Astrocyte (in vitro differentiated cells and primary cell): ENCODE data around the gene MAP10. TPM values are rescaled to one million over a fixed set of nuclear protein-coding genes. Genes with fewer than 3 reads are reported as not detected.

Experiments used
- DNase-seq: peaks from one replicate; pipeline ENCODE4 v3.0.0-alpha.2; 2010; ENCODE audit warnings: low read depth
- FAIRE-seq: peaks from 2 replicates; lab custom pipeline; 2011; peaks lifted over from hg19 to GRCh38; lab: Jason Lieb, UNC
- H2AFZ ChIP-seq: 2 replicates; pipeline ENCODE4 v1.6.0; 2012; ENCODE audit warnings: low read depth, low read length, inconsistent platforms
- H3K27ac ChIP-seq: 2 replicates; pipeline ENCODE4 v1.5.1; 2011; ENCODE audit warnings: low read depth, low read length, inconsistent platforms
- H3K27me3 ChIP-seq: 2 replicates; pipeline ENCODE4 v1.6.0; 2011; ENCODE audit warnings: low read length, inconsistent platforms; ENCODE audit not compliant: insufficient read depth
- H3K36me3 ChIP-seq: 2 replicates; pipeline ENCODE4 v1.5.1; 2011; ENCODE audit warnings: low read length, inconsistent platforms; ENCODE audit not compliant: insufficient read depth
- H3K4me1 ChIP-seq: 2 replicates; pipeline ENCODE4 v1.5.1; 2011; ENCODE audit warnings: low read length, inconsistent platforms; ENCODE audit not compliant: insufficient read depth
- H3K4me2 ChIP-seq: 2 replicates; pipeline ENCODE4 v1.6.0; 2012; ENCODE audit warnings: low read length, inconsistent platforms
- H3K4me3 ChIP-seq: 2 replicates; pipeline ENCODE4 v1.5.1; 2011; ENCODE audit warnings: low read depth, mild to moderate bottlenecking, low read length, inconsistent platforms; ENCODE audit not compliant: insufficient read depth
- H3K79me2 ChIP-seq: 2 replicates; pipeline ENCODE4 v1.6.0; 2012; ENCODE audit warnings: mild to moderate bottlenecking, low read length, inconsistent platforms; ENCODE audit not compliant: insufficient read depth
- H3K9ac ChIP-seq: 2 replicates; pipeline ENCODE4 v1.6.0; 2012; ENCODE audit warnings: mild to moderate bottlenecking, low read length, inconsistent platforms
- H3K9me3 ChIP-seq: 2 replicates; pipeline ENCODE4 v1.5.1; 2012; ENCODE audit warnings: low read depth, mild to moderate bottlenecking, low read length, inconsistent platforms; ENCODE audit not compliant: insufficient read depth
- H4K20me1 ChIP-seq: 2 replicates; pipeline ENCODE4 v1.6.0; 2012; ENCODE audit warnings: low read length, inconsistent platforms; ENCODE audit not compliant: insufficient read depth
- H3K27ac Mint-ChIP-seq: one replicate; pipeline ENCODE4 v1.8.0; 2021; ENCODE audit warnings: mild to moderate bottlenecking, mixed read lengths; ENCODE audit not compliant: unreplicated experiment
- H3K27me3 Mint-ChIP-seq: one replicate; pipeline ENCODE4 v1.8.0; 2021; ENCODE audit warnings: low read depth, mixed read lengths; ENCODE audit not compliant: unreplicated experiment
- H3K36me3 Mint-ChIP-seq: one replicate; pipeline ENCODE4 v1.8.0; 2021; ENCODE audit warnings: low read depth, mixed read lengths; ENCODE audit not compliant: unreplicated experiment
- H3K4me1 Mint-ChIP-seq: one replicate; pipeline ENCODE4 v1.8.0; 2021; ENCODE audit warnings: low read depth, mixed read lengths; ENCODE audit not compliant: unreplicated experiment
- H3K4me3 Mint-ChIP-seq: one replicate; pipeline ENCODE4 v1.8.0; 2021; ENCODE audit warnings: mild to moderate bottlenecking, moderate library complexity, mixed read lengths; ENCODE audit not compliant: unreplicated experiment
- H3K9me3 Mint-ChIP-seq: one replicate; pipeline ENCODE4 v1.8.0; 2021; ENCODE audit warnings: mild to moderate bottlenecking, mixed read lengths; ENCODE audit not compliant: unreplicated experiment
- EZH2 ChIP-seq: IDR thresholded peaks from 2 replicates; pipeline ENCODE4 v1.6.1; 2012; ENCODE audit warnings: mild to moderate bottlenecking, low read length, inconsistent platforms; ENCODE audit not compliant: insufficient read depth
- total RNA-seq: library from RNA; stranded (reverse); gene quantifications from 2 replicates; pipeline ENCODE4 v1.2.1, GENCODE V29; 2021
- TF ChIP-seq, protein P1 (sequence below): IDR thresholded peaks from 2 replicates; pipeline ENCODE4 v1.5.1; 2011; ENCODE audit warnings: low read depth, mild to moderate bottlenecking, inconsistent platforms, low read length, moderate library complexity; ENCODE audit not compliant: insufficient read depth

Gene MAP10
- total RNA-seq, 1 donor from 2014 or later: 2.5 TPM

DNA sequence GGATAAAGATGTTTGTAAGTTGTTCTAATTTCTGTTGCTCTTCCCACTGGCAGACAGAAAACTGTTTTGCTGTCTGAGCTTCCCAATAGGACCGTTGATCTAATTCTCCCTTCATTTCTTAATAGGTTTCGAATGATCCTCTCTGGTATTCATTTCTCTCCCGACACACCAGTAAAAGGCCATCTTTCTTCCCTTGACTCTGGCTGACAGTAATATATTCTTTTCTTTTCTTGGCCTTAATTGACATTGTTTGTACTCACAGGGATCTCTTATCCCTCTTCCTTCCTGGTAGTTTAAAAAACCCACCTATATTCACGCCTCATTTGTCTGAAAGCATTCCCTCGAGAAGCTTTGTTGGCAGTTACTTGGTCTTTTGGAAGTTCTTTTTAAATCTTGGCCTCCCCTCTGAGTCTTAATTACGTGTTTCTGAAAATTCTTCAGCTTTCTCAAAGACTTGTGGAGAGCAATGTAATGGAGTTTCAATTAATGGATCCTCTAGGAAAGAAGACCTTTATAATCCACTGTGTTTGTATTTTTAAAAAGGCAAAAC lies 40.3 kb downstream of the MAP10 start:
- Mint-ChIP-seq H3K9me3 (peaks cover 4% of the 10 kb centered on the region), H3K4me3 (no peak overlapping the region), H3K27me3 (no peaks in the 10 kb centered on the region), H3K36me3 (peaks cover 2% of the 10 kb centered on the region), H3K4me1 (no peaks in the 10 kb centered on the region), H3K27ac (no peak overlapping the region)
- H2AFZ ChIP-seq: peak overlapping the region; percentile 45
- TF ChIP-seq, protein P1, sequence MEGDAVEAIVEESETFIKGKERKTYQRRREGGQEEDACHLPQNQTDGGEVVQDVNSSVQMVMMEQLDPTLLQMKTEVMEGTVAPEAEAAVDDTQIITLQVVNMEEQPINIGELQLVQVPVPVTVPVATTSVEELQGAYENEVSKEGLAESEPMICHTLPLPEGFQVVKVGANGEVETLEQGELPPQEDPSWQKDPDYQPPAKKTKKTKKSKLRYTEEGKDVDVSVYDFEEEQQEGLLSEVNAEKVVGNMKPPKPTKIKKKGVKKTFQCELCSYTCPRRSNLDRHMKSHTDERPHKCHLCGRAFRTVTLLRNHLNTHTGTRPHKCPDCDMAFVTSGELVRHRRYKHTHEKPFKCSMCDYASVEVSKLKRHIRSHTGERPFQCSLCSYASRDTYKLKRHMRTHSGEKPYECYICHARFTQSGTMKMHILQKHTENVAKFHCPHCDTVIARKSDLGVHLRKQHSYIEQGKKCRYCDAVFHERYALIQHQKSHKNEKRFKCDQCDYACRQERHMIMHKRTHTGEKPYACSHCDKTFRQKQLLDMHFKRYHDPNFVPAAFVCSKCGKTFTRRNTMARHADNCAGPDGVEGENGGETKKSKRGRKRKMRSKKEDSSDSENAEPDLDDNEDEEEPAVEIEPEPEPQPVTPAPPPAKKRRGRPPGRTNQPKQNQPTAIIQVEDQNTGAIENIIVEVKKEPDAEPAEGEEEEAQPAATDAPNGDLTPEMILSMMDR: no peak
- TF ChIP-seq EZH2: no peak
- FAIRE-seq: no peak
- DNase-seq: no peak
- H4K20me1 ChIP-seq: no peaks in the 10 kb centered on the region
- H3K9ac ChIP-seq: no peak overlapping the region
- H3K79me2 ChIP-seq: no peaks in the 10 kb centered on the region
- no peaks in the 10 kb centered on the region for H3K9me3 ChIP-seq
- H3K4me3 ChIP-seq: no peak overlapping the region
- no peak overlapping the region for H3K4me2 ChIP-seq
- H3K36me3 ChIP-seq: no peaks in the 10 kb centered on the region
- no peaks in the 10 kb centered on the region for H3K4me1 ChIP-seq
- H3K27ac ChIP-seq: peak overlapping the region; percentile 34
- H3K27me3 ChIP-seq: no peaks in the 10 kb centered on the region

DNA sequence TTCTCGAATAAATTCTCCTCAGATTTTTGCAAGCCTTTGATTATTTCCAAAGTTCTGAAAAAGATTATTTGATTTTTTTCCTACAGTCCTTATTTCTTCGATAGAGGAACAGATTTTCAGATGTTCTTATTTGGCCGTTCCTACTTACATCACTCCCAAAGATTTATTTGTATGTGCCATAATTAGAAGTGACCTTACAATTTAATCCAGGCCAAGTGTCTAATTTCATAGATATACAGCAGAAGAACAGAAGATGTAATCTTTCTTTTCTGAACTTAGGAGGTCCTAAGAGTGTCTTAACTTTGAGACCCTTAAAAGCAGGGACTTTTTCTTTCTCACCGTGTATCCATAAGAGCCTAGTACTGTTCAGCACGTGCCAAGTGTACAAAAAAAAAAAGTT lies 46.3 kb downstream of the MAP10 start:
- Mint-ChIP-seq H3K36me3 (peaks cover 2% of the 10 kb centered on the region), H3K9me3 (peaks cover 2% of the 10 kb centered on the region), H3K4me1 (peaks cover 6% of the 10 kb centered on the region), H3K27me3 (no peaks in the 10 kb centered on the region), H3K27ac (no peak overlapping the region), H3K4me3 (no peak overlapping the region)
- H3K9ac ChIP-seq: no peak overlapping the region
- no peak for DNase-seq
- no peak overlapping the region for H2AFZ ChIP-seq
- no peaks in the 10 kb centered on the region for H4K20me1 ChIP-seq
- H3K4me3 ChIP-seq: no peak overlapping the region
- no peaks in the 10 kb centered on the region for H3K79me2 ChIP-seq
- TF ChIP-seq, protein P1: no peak
- TF ChIP-seq EZH2: no peak
- no peaks in the 10 kb centered on the region for H3K27me3 ChIP-seq
- H3K4me1 ChIP-seq: peaks cover 11% of the 10 kb centered on the region
- no peak for FAIRE-seq
- H3K9me3 ChIP-seq: no peaks in the 10 kb centered on the region
- H3K4me2 ChIP-seq: no peak overlapping the region
- no peak overlapping the region for H3K27ac ChIP-seq
- no peaks in the 10 kb centered on the region for H3K36me3 ChIP-seq

DNA sequence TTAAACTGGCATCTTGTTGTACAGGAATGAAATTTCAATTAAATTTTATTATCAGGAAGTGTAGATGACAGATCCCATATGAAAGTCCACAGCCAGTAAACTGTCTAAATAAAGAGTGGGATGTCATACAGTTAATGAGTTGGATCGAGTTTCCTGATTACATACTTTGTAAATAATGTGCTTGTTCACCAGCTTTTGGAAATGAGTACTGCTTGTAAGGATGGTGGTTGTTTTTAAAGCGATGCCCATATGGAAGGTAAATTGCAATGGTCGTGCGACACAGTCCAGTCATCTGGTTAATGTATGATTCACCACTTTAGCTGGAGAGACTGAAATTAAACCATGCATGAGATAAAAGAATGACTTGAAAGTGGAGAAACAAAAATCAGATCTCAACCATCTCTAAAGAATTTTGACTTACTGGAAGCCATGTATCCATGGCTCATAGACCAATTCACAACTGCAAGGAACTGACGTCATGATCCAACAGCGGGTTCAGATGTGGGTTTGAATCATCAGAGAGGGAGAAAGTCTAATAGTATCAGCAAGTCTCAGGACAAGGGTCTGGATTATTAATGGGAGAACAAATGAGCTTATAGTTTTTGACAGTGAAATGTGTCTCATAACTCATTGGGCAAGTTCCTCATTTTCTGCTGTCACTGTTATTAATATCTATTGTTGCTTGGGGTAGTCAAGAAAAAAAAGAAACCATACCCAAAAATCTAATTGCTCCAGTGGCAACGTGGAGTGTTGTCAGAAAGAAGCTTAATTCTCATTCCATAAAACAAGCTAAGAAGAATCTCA lies 49.0 kb downstream of the MAP10 start:
- no peaks in the 10 kb centered on the region for H3K36me3 ChIP-seq
- H3K4me2 ChIP-seq: peak overlapping the region; percentile 63
- no peaks in the 10 kb centered on the region for H4K20me1 ChIP-seq
- H3K27me3 ChIP-seq: no peaks in the 10 kb centered on the region
- H3K9me3 ChIP-seq: no peaks in the 10 kb centered on the region
- peak overlapping the region; percentile 49 for H3K9ac ChIP-seq
- Mint-ChIP-seq H3K27me3 (peaks cover 9% of the 10 kb centered on the region), H3K9me3 (peaks cover 2% of the 10 kb centered on the region), H3K4me1 (peaks cover 6% of the 10 kb centered on the region), H3K36me3 (no peaks in the 10 kb centered on the region), H3K4me3 (no peak overlapping the region), H3K27ac (no peak overlapping the region)
- no peak overlapping the region for H2AFZ ChIP-seq
- FAIRE-seq (peak; percentile 34), DNase-seq (peak; percentile 99)
- peak overlapping the region; percentile 83 for H3K27ac ChIP-seq
- no peak for TF ChIP-seq EZH2
- TF ChIP-seq, protein P1: no peak
- H3K4me1 ChIP-seq: peaks cover 11% of the 10 kb centered on the region
- H3K4me3 ChIP-seq: no peak overlapping the region
- H3K79me2 ChIP-seq: no peaks in the 10 kb centered on the region
